Gastroesophageal sphincter (tissue), 3 donors: ENCODE results near the gene RANBP3.

Experiments
- POLR2A ChIP-seq, 2 donors: fragments of 450-650 bp; IDR thresholded peaks; one replicate each; pipeline ENCODE4 v1.6.1; 2017; ENCODE audit warnings: antibody characterized with exemption in 2 of 2, mild to moderate bottlenecking in 2 of 2, moderate library complexity in 1 of 2
- POLR2AphosphoS5 ChIP-seq: sonication (generic); formaldehyde crosslinking; IDR thresholded peaks from one replicate; pipeline ENCODE4 v1.6.1; 2017; ENCODE audit warnings: antibody characterized with exemption
- TF ChIP-seq, protein P1 (sequence below), 4 experiments: fragments of 200-600 bp in 2 of 4; fragments of 450-650 bp in 2 of 4; sonication (generic) in 1 of 4; IDR thresholded peaks; one replicate each; pipeline ENCODE4 v1.5.1; 2017 to 2019; ENCODE audit warnings: antibody characterized with exemption in 4 of 4, mild to moderate bottlenecking in 2 of 4, moderate library complexity in 2 of 4

- TF ChIP-seq POLR2A (IDR thresholded peaks at IDR 0.05) (no peak), POLR2AphosphoS5 (no peak)
- TF ChIP-seq, protein P1, sequence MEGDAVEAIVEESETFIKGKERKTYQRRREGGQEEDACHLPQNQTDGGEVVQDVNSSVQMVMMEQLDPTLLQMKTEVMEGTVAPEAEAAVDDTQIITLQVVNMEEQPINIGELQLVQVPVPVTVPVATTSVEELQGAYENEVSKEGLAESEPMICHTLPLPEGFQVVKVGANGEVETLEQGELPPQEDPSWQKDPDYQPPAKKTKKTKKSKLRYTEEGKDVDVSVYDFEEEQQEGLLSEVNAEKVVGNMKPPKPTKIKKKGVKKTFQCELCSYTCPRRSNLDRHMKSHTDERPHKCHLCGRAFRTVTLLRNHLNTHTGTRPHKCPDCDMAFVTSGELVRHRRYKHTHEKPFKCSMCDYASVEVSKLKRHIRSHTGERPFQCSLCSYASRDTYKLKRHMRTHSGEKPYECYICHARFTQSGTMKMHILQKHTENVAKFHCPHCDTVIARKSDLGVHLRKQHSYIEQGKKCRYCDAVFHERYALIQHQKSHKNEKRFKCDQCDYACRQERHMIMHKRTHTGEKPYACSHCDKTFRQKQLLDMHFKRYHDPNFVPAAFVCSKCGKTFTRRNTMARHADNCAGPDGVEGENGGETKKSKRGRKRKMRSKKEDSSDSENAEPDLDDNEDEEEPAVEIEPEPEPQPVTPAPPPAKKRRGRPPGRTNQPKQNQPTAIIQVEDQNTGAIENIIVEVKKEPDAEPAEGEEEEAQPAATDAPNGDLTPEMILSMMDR (IDR thresholded peaks at IDR 0.05), result no peak
Measured at GRCh38 chr19:6002591-6002990, 24.7 kb upstream of the RANBP3 start.
